NCI-H2171 (cell line): ENCODE results near the gene SINHCAF.
"Not testable (repeated sequence)": the region's sequence is repeated elsewhere in the genome, so short reads cannot be mapped to it uniquely, and the experiment has no call there.

Source experiments
- DNase-seq: peaks from one replicate; lab custom pipeline; 2025; lab: John Stamatoyannopoulos, UW

SINHCAF gene

GRCh38 chr12:31308116-31308515 is 17.8 kb downstream of the SINHCAF start:
- DNase-seq, result no peak

GRCh38 chr12:31306866-31307265 is 19.1 kb downstream of the SINHCAF start:
- no peak for DNase-seq

GRCh38 chr12:31303466-31303865 is 22.5 kb downstream of the SINHCAF start:
- DNase-seq, result no peak

GRCh38 chr12:31301311-31301710 is 24.6 kb downstream of the SINHCAF start:
- DNase-seq, result no peak

- no peak for DNase-seq
Observed at GRCh38 chr12:31300783-31301182, 25.2 kb downstream of the SINHCAF start.

- DNase-seq, result no peak
Observed at GRCh38 chr12:31300341-31300740, 25.6 kb downstream of the SINHCAF start.

- DNase-seq, result no peak
Observed at GRCh38 chr12:31298922-31299321, 27.0 kb downstream of the SINHCAF start.

GRCh38 chr12:31298515-31298910 is 27.4 kb downstream of the SINHCAF start:
- no peak for DNase-seq

- DNase-seq, result no peak
Observed at GRCh38 chr12:31297572-31298514, 28.1 kb downstream of the SINHCAF start.

GRCh38 chr12:31289441-31289840 is 36.5 kb downstream of the SINHCAF start:
- DNase-seq, result no peak

GRCh38 chr12:31288381-31288780 is 37.6 kb downstream of the SINHCAF start:
- DNase-seq, result no peak

GRCh38 chr12:31280183-31280582 is 45.8 kb downstream of the SINHCAF start:
- DNase-seq, result no peak

- no peak for DNase-seq
Observed at GRCh38 chr12:31279390-31279924, 46.5 kb downstream of the SINHCAF start.

GRCh38 chr12:31278832-31279231 is 47.1 kb downstream of the SINHCAF start:
- no peak for DNase-seq

GRCh38 chr12:31278424-31278823 is 47.5 kb downstream of the SINHCAF start:
- no peak for DNase-seq

GRCh38 chr12:31277081-31277480 is 48.9 kb downstream of the SINHCAF start:
- DNase-seq, result no peak

- DNase-seq, result no peak
Observed at GRCh38 chr12:31275491-31275890, 50.5 kb downstream of the SINHCAF start.

- DNase-seq, result no peak
Observed at GRCh38 chr12:31274520-31275300, 51.2 kb downstream of the SINHCAF start.

GRCh38 chr12:31273794-31274193 is 52.2 kb downstream of the SINHCAF start:
- not testable (repeated sequence) for DNase-seq

- no peak for DNase-seq
Observed at GRCh38 chr12:31272607-31273225, 53.2 kb downstream of the SINHCAF start.

GRCh38 chr12:31267966-31268365 is 58.0 kb downstream of the SINHCAF start:
- DNase-seq, result no peak

- no peak for DNase-seq
Observed at GRCh38 chr12:31265722-31266121, 60.2 kb downstream of the SINHCAF start.
